ENCODE results near the gene PGBD2. TPM values are rescaled to one million over a fixed set of nuclear protein-coding genes. Genes with fewer than 3 reads are reported as not detected.
"Not testable (repeated sequence)": the region's sequence is repeated elsewhere in the genome, so short reads cannot be mapped to it uniquely, and the experiment has no call there.

The PGBD2 gene
- polyA plus RNA-seq, 3 donors, result 2.9 to 7.1 (median 3.9) TPM

DNA sequence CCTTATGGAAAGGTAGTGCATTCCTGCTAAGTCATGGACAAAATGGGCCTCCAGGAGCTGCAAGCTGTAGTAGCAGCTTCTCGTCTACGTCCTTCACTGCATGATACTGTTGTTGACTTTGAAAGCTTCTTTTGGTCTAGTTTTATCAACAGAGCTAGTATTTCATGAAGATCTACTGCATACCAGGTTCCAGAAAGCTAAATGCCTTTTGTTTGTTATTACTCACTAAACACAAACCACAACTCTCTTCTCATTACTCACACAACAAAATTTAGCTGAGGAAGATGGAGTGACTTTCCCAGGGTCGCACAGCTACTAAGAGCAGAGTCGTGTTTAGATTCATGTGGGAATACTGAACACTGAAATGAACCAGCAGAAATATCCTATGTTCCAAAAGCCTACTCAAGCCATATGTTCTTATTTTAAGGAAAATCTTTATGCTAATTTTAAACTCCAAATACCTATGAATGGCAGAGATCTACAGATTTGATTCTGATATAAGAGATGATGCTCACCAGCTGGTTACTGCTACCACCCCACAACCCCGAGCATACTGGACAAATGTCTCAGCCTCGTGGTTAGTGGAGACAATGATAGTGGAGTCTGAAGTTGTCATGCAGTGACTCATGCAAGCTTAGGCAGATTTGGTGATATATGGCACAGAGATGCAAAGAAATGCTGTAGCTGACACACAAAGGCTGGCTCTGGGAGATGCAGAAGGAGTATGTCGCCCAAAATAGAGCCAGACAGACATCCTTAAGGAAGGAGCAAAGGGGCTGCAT lies 20.6 kb downstream of the PGBD2 start:
- Histone ChIP-seq H3K79me2 (ENCODE audit: insufficient read depth, low read length) (no peaks in the 10 kb centered on the region), H3K9me3 (replicated peaks in 1 of 2; ENCODE audit: control insufficient read depth in 1 of 2, insufficient read depth in 1 of 2, low read length in 2 of 2) (no peaks in the 10 kb centered on the region), H3K9ac (ENCODE audit: insufficient read depth, low read length, poor library complexity, severe bottlenecking) (no peak overlapping the region), H3K4me3 (replicated peaks in 1 of 3; ENCODE audit: low read depth in 2 of 3, low read length in 3 of 3) (no peak overlapping the region), H2AFZ (ENCODE audit: insufficient read depth, low read depth, low read length, poor library complexity, severe bottlenecking) (no peak overlapping the region), H3K27ac (ENCODE audit: low read depth in 1 of 2, low read length in 2 of 2) (no peak overlapping the region), H3K4me2 (replicated peaks; ENCODE audit: extremely low read depth, low read length, poor library complexity, severe bottlenecking) (no peak overlapping the region), H3K4me1 (ENCODE audit: control insufficient read depth in 1 of 2, insufficient read depth in 2 of 2, low read length in 2 of 2) (peaks cover 8 to 18% of the 10 kb centered on the region in 2 donors), H3K36me3 (replicated peaks in 1 of 2; ENCODE audit: control insufficient read depth in 1 of 2, insufficient read depth in 2 of 2, low read length in 2 of 2) (peaks cover 0 to 8% of the 10 kb centered on the region in 2 donors), H3K27me3 (ENCODE audit: control insufficient read depth in 2 of 2, insufficient read depth in 2 of 2, low read length in 2 of 2) (no peaks in the 10 kb centered on the region), H4K20me1 (ENCODE audit: insufficient read depth, low read length) (no peaks in the 10 kb centered on the region)
- no peak overlapping the region for H3K4me3 Mint-ChIP-seq
- no peak overlapping the region for H3K27ac Mint-ChIP-seq
- no peaks in the 10 kb centered on the region for H3K27me3 Mint-ChIP-seq (ENCODE audit: low read depth in 3 of 3)
- no peaks in the 10 kb centered on the region for H3K9me3 Mint-ChIP-seq
- DNase-seq, result peak in 1 of 3 donors; percentile 0
- H3K4me1 Mint-ChIP-seq, result peaks cover 47% of the 10 kb centered on the region
- intact Hi-C loops (cut with micrococcal nuclease), result no loop called here
- peaks cover 23 to 27% of the 10 kb centered on the region in 2 donors for H3K36me3 Mint-ChIP-seq
- 100% methylated on average over 1 of the region's 7 CpGs for WGBS (ENCODE audit: insufficient coverage)
- TF ChIP-seq, protein P1, sequence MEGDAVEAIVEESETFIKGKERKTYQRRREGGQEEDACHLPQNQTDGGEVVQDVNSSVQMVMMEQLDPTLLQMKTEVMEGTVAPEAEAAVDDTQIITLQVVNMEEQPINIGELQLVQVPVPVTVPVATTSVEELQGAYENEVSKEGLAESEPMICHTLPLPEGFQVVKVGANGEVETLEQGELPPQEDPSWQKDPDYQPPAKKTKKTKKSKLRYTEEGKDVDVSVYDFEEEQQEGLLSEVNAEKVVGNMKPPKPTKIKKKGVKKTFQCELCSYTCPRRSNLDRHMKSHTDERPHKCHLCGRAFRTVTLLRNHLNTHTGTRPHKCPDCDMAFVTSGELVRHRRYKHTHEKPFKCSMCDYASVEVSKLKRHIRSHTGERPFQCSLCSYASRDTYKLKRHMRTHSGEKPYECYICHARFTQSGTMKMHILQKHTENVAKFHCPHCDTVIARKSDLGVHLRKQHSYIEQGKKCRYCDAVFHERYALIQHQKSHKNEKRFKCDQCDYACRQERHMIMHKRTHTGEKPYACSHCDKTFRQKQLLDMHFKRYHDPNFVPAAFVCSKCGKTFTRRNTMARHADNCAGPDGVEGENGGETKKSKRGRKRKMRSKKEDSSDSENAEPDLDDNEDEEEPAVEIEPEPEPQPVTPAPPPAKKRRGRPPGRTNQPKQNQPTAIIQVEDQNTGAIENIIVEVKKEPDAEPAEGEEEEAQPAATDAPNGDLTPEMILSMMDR (IDR thresholded peaks at IDR 0.05), result no peak

GRCh38 chr1:248927283-248927682 lies 21.2 kb downstream of the PGBD2 start:
- H3K4me2 ChIP-seq (replicated peaks; ENCODE audit: extremely low read depth, low read length, poor library complexity, severe bottlenecking); H2AFZ ChIP-seq (ENCODE audit: insufficient read depth, low read depth, low read length, poor library complexity, severe bottlenecking); H4K20me1 ChIP-seq (ENCODE audit: insufficient read depth, low read length); H3K36me3 ChIP-seq (replicated peaks in 1 of 2; ENCODE audit: control insufficient read depth in 1 of 2, insufficient read depth in 2 of 2, low read length in 2 of 2); H3K27me3 ChIP-seq (ENCODE audit: control insufficient read depth in 2 of 2, insufficient read depth in 2 of 2, low read length in 2 of 2); H3K4me3 Mint-ChIP-seq; H3K9me3 ChIP-seq (replicated peaks in 1 of 2; ENCODE audit: control insufficient read depth in 1 of 2, insufficient read depth in 1 of 2, low read length in 2 of 2); H3K27ac ChIP-seq (ENCODE audit: low read depth in 1 of 2, low read length in 2 of 2); intact Hi-C loops (cut with micrococcal nuclease); H3K27me3 Mint-ChIP-seq (ENCODE audit: low read depth in 3 of 3); H3K27ac Mint-ChIP-seq; H3K9ac ChIP-seq (ENCODE audit: insufficient read depth, low read length, poor library complexity, severe bottlenecking); H3K4me3 ChIP-seq (replicated peaks in 1 of 3; ENCODE audit: low read depth in 2 of 3, low read length in 3 of 3); H3K9me3 Mint-ChIP-seq; H3K79me2 ChIP-seq (ENCODE audit: insufficient read depth, low read length): not testable (repeated sequence)
- H3K4me1 ChIP-seq (ENCODE audit: control insufficient read depth in 1 of 2, insufficient read depth in 2 of 2, low read length in 2 of 2), result peaks cover 8 to 18% of the 10 kb centered on the region in 2 donors
- DNase-seq, result peak in 1 of 3 donors; percentile 0
- WGBS (ENCODE audit: insufficient coverage), result 100% methylated on average over 1 of the region's 3 CpGs
- Mint-ChIP-seq H3K4me1 (peaks cover 47% of the 10 kb centered on the region), H3K36me3 (peaks cover 19 to 23% of the 10 kb centered on the region in 2 donors)

DNA sequence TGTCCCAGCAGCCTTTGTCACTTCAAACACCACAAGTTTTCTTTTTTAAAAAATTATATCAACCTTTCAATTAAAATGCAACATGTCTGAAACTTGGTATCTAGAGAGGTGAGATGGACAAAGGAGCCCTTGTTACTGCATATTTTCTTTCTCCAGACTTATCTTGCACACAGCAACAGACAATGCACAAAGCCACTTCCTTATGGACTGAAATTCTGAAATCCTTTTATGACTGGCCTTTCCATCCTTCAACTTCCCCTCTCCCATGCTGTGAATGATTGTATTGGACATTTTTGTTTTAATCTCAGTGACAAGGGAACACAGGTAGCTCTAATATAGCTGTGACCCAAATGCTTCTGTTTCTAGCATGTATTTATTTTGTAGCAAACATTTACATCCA lies 22.1 kb downstream of the PGBD2 start:
- H3K4me3 ChIP-seq (replicated peaks in 1 of 3; ENCODE audit: low read depth in 2 of 3, low read length in 3 of 3); intact Hi-C loops (cut with micrococcal nuclease); H3K27me3 Mint-ChIP-seq (ENCODE audit: low read depth in 3 of 3); H3K9me3 Mint-ChIP-seq; H3K79me2 ChIP-seq (ENCODE audit: insufficient read depth, low read length); H3K9me3 ChIP-seq (replicated peaks in 1 of 2; ENCODE audit: control insufficient read depth in 1 of 2, insufficient read depth in 1 of 2, low read length in 2 of 2); H3K27ac ChIP-seq (ENCODE audit: low read depth in 1 of 2, low read length in 2 of 2); H2AFZ ChIP-seq (ENCODE audit: insufficient read depth, low read depth, low read length, poor library complexity, severe bottlenecking); H3K9ac ChIP-seq (ENCODE audit: insufficient read depth, low read length, poor library complexity, severe bottlenecking); H3K4me2 ChIP-seq (replicated peaks; ENCODE audit: extremely low read depth, low read length, poor library complexity, severe bottlenecking); H3K4me3 Mint-ChIP-seq; DNase-seq; H4K20me1 ChIP-seq (ENCODE audit: insufficient read depth, low read length); H3K27ac Mint-ChIP-seq; H3K27me3 ChIP-seq (ENCODE audit: control insufficient read depth in 2 of 2, insufficient read depth in 2 of 2, low read length in 2 of 2); H3K36me3 ChIP-seq (replicated peaks in 1 of 2; ENCODE audit: control insufficient read depth in 1 of 2, insufficient read depth in 2 of 2, low read length in 2 of 2): not testable (repeated sequence)
- Mint-ChIP-seq H3K36me3 (peaks cover 11 to 15% of the 10 kb centered on the region in 2 donors), H3K4me1 (peaks cover 47% of the 10 kb centered on the region)
- peaks cover 8 to 18% of the 10 kb centered on the region in 2 donors for H3K4me1 ChIP-seq (ENCODE audit: control insufficient read depth in 1 of 2, insufficient read depth in 2 of 2, low read length in 2 of 2)

- H3K36me3 Mint-ChIP-seq; H3K9me3 Mint-ChIP-seq; H2AFZ ChIP-seq (ENCODE audit: insufficient read depth, low read depth, low read length, poor library complexity, severe bottlenecking); H3K36me3 ChIP-seq (replicated peaks in 1 of 2; ENCODE audit: control insufficient read depth in 1 of 2, insufficient read depth in 2 of 2, low read length in 2 of 2); H3K27ac Mint-ChIP-seq; H3K4me2 ChIP-seq (replicated peaks; ENCODE audit: extremely low read depth, low read length, poor library complexity, severe bottlenecking); H3K9ac ChIP-seq (ENCODE audit: insufficient read depth, low read length, poor library complexity, severe bottlenecking); H3K27ac ChIP-seq (ENCODE audit: low read depth in 1 of 2, low read length in 2 of 2); H3K27me3 Mint-ChIP-seq (ENCODE audit: low read depth in 3 of 3); H3K4me1 ChIP-seq (ENCODE audit: control insufficient read depth in 1 of 2, insufficient read depth in 2 of 2, low read length in 2 of 2); intact Hi-C loops (cut with micrococcal nuclease); H3K27me3 ChIP-seq (ENCODE audit: control insufficient read depth in 2 of 2, insufficient read depth in 2 of 2, low read length in 2 of 2); H3K4me3 ChIP-seq (replicated peaks in 1 of 3; ENCODE audit: low read depth in 2 of 3, low read length in 3 of 3); H3K79me2 ChIP-seq (ENCODE audit: insufficient read depth, low read length); H3K4me3 Mint-ChIP-seq; H4K20me1 ChIP-seq (ENCODE audit: insufficient read depth, low read length); H3K9me3 ChIP-seq (replicated peaks in 1 of 2; ENCODE audit: control insufficient read depth in 1 of 2, insufficient read depth in 1 of 2, low read length in 2 of 2): not testable (repeated sequence)
- WGBS (ENCODE audit: insufficient coverage), result no CpG with 5 or more reads among the region's 4 CpGs
- peak in 1 of 3 donors; percentile 0 for DNase-seq
- H3K4me1 Mint-ChIP-seq, result peaks cover 36% of the 10 kb centered on the region
Measured at GRCh38 chr1:248930037-248930436, 24.0 kb downstream of the PGBD2 start.
